GM18951 (cell line): Measurements from ENCODE around the gene CBR3.

Experiments
- POLR2A ChIP-seq: IDR thresholded peaks from 4 replicates; pipeline ENCODE4 v1.6.1; 2011; ENCODE audit warnings: mild to moderate bottlenecking; ENCODE audit not compliant: insufficient read length, insufficient read depth; ENCODE audit errors: extremely low read depth
- in situ Hi-C: fragments of 300-500 bp; cut with MboI; formaldehyde crosslinking; loops from one replicate; pipeline ENCODE4 v1.12.0; 2022; ENCODE audit warnings: low sequenced_read_pairs, mixed read lengths, inconsistent platforms; ENCODE audit not compliant: unreplicated experiment

The CBR3 gene

GRCh38 chr21:36104317-36105300 is 30.3 kb upstream of the CBR3 start:
- in situ Hi-C loops: no loop called here
- TF ChIP-seq POLR2A: no peak

- no peak for TF ChIP-seq POLR2A
- in situ Hi-C loops: no loop called here
Measured at GRCh38 chr21:36105327-36105842, 29.5 kb upstream of the CBR3 start.

- in situ Hi-C loops: no loop called here
- no peak for TF ChIP-seq POLR2A
Measured at GRCh38 chr21:36109868-36110267, 25.0 kb upstream of the CBR3 start.

- in situ Hi-C loops: no loop called here
Measured at GRCh38 chr21:36111238-36111637, 23.6 kb upstream of the CBR3 start.

GRCh38 chr21:36113647-36114428 is 21.0 kb upstream of the CBR3 start:
- no peak for TF ChIP-seq POLR2A
- in situ Hi-C loops: no loop called here

More at GRCh38 chr21:36111238-36111637, 23.6 kb upstream of the CBR3 start:
- TF ChIP-seq POLR2A: no peak

GRCh38 chr21:36115138-36115730 is 19.6 kb upstream of the CBR3 start:
- in situ Hi-C loops: no loop called here
- TF ChIP-seq POLR2A: no peak

- in situ Hi-C loops: no loop called here
- no peak for TF ChIP-seq POLR2A
Measured at GRCh38 chr21:36117286-36117741, 17.6 kb upstream of the CBR3 start.

- in situ Hi-C loops: no loop called here
- TF ChIP-seq POLR2A: no peak
Measured at GRCh38 chr21:36120304-36120888, 14.5 kb upstream of the CBR3 start.

GRCh38 chr21:36122977-36123376 is 11.9 kb upstream of the CBR3 start:
- TF ChIP-seq POLR2A: no peak
- in situ Hi-C loops: no loop called here

GRCh38 chr21:36124395-36124794 is 10.5 kb upstream of the CBR3 start:
- in situ Hi-C loops: no loop called here
- no peak for TF ChIP-seq POLR2A

GRCh38 chr21:36125512-36126207 is 9.2 kb upstream of the CBR3 start:
- in situ Hi-C loops: no loop called here
- no peak for TF ChIP-seq POLR2A

- in situ Hi-C loops: no loop called here
- no peak for TF ChIP-seq POLR2A
Measured at GRCh38 chr21:36126208-36126565, 8.7 kb upstream of the CBR3 start.
